HEK293 (cell line): ENCODE measurements around the gene DNAJB2.

Source experiments
- CTCF ChIP-seq: fragments of 450-650 bp; formaldehyde crosslinking; IDR thresholded peaks from 2 replicates; pipeline ENCODE4 v1.5.1; 2016; ENCODE audit warnings: missing biosample characterization, missing genetic modification characterization
- PRDM2 ChIP-seq: fragments of 450-650 bp; formaldehyde crosslinking; IDR thresholded peaks from 2 replicates; pipeline ENCODE4 v1.5.1; 2016; ENCODE audit warnings: missing biosample characterization, missing genetic modification characterization, borderline replicate concordance
- ZBTB49 ChIP-seq: fragments of 450-650 bp; formaldehyde crosslinking; IDR thresholded peaks from 2 replicates; pipeline ENCODE4 v1.5.1; 2016; ENCODE audit warnings: missing biosample characterization, missing genetic modification characterization, low read depth
- ZNF26 ChIP-seq: fragments of 450-650 bp; formaldehyde crosslinking; IDR thresholded peaks from 2 replicates; pipeline ENCODE4 v1.5.1; 2016; ENCODE audit warnings: missing biosample characterization, missing genetic modification characterization
- ZNF302 ChIP-seq: fragments of 450-650 bp; formaldehyde crosslinking; IDR thresholded peaks from 2 replicates; pipeline ENCODE4 v1.5.1; 2016; ENCODE audit warnings: missing biosample characterization, missing genetic modification characterization, low read depth
- ZNF558 ChIP-seq: fragments of 450-650 bp; formaldehyde crosslinking; IDR thresholded peaks from 2 replicates; pipeline ENCODE4 v1.5.1; 2016; ENCODE audit warnings: missing biosample characterization, missing genetic modification characterization
- ZNF560 ChIP-seq: fragments of 450-650 bp; formaldehyde crosslinking; IDR thresholded peaks from 2 replicates; pipeline ENCODE4 v1.5.1; 2017; ENCODE audit warnings: missing biosample characterization, missing genetic modification characterization, borderline replicate concordance
- ZNF639 ChIP-seq: fragments of 450-650 bp; formaldehyde crosslinking; IDR thresholded peaks from 2 replicates; pipeline ENCODE4 v1.5.1; 2016; ENCODE audit warnings: missing biosample characterization, missing genetic modification characterization

- TF ChIP-seq CTCF (tag by site-specific recombination) (no peak), ZNF639 (tag by site-specific recombination) (no peak), PRDM2 (tag by site-specific recombination) (no peak), ZNF558 (tag by site-specific recombination) (no peak), ZNF26 (tag by site-specific recombination) (no peak), ZBTB49 (tag by site-specific recombination) (no peak), ZNF302 (tag by site-specific recombination) (no peak), ZNF560 (no peak)
These were observed 31.2 kb upstream of the DNAJB2 start for GRCh38 chr2:219247678-219248642.
